DMS53 (cell line): ENCODE measurements around the gene ACLY.
A peak's percentile ranks its signal among the peaks of the same experiment; 100 is the strongest.
"Not testable (repeated sequence)": the region's sequence is repeated elsewhere in the genome, so short reads cannot be mapped to it uniquely, and the experiment has no call there.

ENCODE experiments used
- DNase-seq: peaks from one replicate; lab custom pipeline; 2025; lab: John Stamatoyannopoulos, UW

ACLY gene

GRCh38 chr17:41939693-41940090 lies 20.9 kb upstream of the ACLY start:
- DNase-seq: no peak

- no peak for DNase-seq
Observed at GRCh38 chr17:41939044-41939692, 20.4 kb upstream of the ACLY start.

GRCh38 chr17:41937970-41938954 lies 19.5 kb upstream of the ACLY start:
- no peak for DNase-seq

DNA sequence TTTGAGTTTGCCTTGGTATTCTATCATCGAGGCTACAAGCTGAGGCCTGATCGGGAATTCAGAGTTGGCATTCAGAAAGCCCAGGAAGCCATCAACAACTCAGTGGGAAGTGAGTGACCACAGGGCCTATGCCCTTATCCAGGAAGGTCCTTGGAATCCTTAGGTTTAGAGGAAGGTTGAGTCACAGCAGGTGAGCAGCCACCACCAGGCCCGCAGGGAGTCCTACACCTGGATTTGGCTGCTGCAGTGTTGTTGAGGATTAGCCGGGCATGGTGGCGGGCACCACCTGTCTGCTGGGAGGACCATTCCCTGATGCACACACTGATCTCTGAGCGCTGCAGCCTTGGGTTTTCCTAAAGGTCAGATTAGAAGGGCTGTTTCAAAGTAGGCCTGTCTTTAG lies 16.9 kb upstream of the ACLY start:
- no peak for DNase-seq

- no peak for DNase-seq
Observed at GRCh38 chr17:41932816-41933389, 14.2 kb upstream of the ACLY start.

DNA sequence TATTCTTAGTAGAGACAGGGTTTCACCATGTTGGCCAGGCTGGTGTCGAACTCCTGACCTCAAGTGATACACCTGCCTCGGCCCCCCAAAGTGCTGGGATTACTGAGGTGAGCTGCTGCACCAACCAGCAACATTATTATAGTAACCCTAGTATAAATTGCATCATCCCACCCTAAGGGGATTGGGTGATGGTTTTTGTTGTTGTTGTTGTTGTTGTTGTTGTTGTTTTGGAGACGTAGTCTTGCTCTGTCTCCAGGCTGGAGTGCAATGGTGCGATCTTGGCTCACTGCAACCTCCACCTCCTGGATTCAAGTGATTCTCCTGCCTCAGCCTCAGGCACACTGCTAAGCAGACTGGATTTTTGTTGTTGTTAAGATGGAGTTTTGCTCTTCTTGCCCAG lies 13.0 kb upstream of the ACLY start:
- not testable (repeated sequence) for DNase-seq

DNA sequence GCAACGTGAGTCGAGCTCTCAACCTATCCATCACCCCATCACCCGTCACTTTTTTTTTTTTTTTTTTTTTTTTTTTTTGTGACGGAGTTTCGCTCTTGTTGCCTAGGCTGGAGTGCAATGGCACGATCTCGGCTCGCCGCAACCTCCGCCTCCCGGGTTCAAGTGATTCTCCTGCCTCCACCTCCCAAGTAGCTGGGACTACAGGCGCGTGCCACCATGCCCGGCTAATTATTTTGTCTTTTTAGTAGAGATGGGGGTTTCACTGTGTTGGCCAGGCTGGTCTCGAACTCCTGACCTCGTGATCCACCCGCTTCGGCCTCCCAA lies 12.0 kb upstream of the ACLY start:
- DNase-seq: not testable (repeated sequence)

GRCh38 chr17:41930009-41930832 lies 11.5 kb upstream of the ACLY start, which contains the start of gene ODAD4:
Gene ODAD4 (plus strand): TSS chr17:41930617. CDS start chr17:41930724, 107 bp downstream.
- DNase-seq: peak; percentile 97

DNA sequence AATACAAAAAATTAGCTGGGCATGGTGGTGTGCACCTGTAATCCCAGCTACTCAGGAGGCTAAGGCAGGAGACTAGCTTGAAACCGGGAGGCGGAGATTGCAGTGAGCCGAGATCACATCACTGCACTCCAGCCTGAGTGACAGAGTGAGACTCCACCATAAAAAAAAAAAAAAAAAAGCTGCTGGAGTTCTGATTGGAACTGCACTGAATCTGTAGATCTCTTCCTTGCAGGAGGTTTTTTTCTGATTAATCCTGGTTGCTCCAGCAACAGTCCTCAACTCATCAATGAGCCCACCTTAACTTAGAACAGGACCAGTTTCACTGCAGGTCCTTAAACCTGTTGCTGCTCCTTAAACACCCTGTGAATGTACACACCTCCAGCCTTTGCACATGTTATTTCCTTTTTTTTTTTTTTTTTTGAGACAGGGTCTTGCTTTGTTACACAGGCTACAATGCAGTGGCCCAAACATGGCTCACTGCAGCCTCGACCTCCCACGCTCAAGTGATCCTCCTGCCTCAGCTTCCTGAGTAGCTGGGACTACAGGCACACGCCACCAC lies 10.0 kb upstream of the ACLY start:
- no peak for DNase-seq

DNA sequence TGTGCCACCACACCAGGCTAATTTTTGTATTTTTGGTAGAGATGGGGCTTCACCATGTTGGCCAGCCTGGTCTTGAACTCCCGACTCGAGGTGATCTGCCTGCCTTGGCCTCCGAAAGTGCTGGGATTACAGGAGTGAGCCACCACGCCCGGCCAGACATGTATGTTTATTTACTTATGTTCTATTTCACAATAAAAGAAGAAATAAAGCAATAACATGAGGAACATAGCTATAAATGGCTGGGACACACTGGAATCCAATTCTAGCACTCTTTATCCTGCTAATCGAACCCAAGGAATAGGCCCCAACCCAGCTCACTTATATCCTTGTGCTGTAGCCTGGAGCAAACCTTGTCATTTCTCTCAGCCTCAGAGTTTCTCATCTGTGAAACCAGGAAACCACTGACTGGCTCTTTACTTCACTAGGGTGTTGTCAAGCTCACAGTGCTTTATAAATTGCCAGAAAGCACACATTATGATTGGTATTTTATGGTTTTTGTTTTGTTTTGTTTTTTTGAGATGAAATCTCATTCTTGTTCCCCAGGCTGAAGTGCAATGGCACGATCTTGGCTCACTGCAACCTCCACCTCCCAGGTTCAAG lies 7.3 kb upstream of the ACLY start:
- no peak for DNase-seq

GRCh38 chr17:41920580-41920955 lies 1.8 kb upstream of the ACLY start:
- DNase-seq: no peak

- no peak for DNase-seq
Observed at GRCh38 chr17:41919840-41920579, 1.3 kb upstream of the ACLY start.

GRCh38 chr17:41919165-41919817 lies 540 bp upstream of the ACLY start:
- peak; percentile 74 for DNase-seq

DNA sequence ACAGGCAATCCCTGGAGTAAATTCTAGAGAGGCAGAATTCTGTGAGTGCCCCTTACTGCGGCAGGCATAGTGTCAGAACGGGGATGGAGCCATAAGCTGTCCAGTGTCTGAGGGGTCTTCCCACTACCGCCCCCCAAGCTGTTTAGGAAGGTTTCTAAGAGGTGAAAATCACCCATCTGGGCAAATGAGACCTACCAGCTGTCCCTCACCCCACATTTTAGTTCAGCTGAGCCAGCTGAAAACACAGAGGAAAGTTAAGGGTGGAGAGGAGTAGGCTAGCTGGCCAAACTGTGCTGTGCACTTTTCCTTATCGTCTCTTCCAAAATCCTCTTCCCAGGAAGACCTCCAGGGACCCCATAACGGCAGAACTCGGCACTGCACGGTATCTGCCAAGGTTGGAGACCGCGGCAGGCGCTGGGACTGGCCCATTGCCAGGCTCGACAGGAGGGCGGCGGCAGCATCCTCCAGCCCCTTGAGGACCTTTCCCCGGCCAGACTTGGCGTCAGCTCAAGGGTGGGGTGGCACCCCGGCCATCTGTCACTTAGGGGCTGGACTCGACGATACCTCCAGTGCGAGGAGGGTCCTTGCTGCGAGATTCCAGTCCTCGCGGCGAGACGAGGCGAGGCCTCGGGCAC lies 955 bp downstream of the ACLY start:
- no peak for DNase-seq

GRCh38 chr17:41917192-41917591 lies 1.6 kb downstream of the ACLY start:
- no peak for DNase-seq

DNA sequence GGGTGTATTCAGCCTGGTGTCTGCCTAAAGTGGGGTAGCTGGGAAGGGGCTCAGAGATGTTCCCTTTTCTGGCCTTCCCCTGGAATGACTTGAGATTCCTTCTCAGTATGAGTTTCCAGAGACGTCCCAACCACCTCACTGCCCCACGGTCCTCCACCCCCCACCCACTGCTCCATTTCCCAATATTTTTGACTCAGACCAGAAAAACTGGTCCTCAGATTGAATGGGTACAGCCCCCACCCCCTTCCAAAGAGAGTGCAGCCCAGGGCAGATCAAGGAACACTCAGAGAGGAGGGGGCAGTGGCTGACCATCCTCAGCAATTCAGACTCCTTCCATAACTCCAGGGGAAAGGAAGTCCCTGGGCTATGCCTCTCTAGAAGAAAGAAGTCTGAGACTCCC lies 3.2 kb downstream of the ACLY start:
- no peak for DNase-seq

GRCh38 chr17:41915020-41915419 lies 3.7 kb downstream of the ACLY start:
- no peak for DNase-seq

DNA sequence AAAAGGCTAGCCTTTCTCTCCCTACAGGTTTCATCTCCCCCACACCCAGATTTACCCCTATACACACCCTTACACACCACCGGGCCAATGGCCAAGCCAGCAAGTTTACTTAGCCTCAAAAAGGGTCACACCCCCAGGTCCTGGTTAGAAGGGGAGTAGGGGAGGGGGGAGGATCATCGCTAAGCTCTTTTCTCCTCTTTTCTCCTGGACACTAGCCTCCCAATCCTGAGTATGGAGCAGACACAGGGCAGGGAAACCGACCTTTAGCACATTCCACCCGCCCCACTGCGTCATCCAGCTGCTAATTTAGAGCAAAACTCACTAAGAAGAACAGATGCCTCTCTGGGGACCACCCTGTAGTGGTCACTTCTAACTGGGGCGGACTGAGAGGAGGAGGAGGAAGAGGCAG lies 4.4 kb downstream of the ACLY start:
- DNase-seq: no peak

DNA sequence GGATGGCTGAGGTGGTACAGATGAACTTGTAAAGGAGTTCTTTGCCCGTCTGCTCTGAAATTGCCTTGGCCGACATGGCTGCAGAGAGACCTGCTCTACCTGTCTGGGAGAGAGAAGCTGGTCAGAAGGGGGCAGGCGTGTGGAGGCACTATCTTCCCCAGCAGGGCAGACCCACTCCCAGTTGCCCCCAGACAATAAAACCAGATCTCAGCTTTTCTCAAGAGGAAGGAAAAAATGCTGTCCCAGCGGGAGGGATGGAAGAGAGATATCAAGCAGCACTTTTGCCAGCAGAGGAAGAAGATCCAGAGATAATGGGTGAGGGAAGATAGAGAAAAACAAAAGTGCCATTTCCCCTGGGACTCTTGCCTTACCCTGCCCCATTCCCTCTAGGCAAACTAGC lies 5.0 kb downstream of the ACLY start:
- no peak for DNase-seq

DNA sequence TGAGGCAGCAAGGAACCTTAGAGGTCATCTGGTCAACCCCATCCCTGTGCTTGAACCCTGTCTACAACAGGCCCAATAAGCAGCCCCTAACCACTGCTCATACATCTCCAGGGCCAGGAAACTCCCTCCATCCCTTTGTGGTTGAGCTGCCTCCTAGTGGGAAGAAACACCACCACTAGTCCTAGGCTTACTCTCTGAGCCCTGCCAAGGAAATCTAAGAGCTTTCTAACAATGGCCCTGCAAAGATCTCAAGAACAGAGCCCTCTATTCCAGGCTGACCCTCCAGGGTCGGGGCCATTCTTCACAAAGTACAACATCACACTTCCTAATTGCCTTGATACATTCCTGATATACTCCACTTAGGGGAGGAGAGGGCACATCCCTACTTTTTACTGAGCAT lies 5.8 kb downstream of the ACLY start:
- DNase-seq: no peak
